IMR-90 (cell line): ENCODE results near the gene CDKL5. TPM values are rescaled to one million over a fixed set of nuclear protein-coding genes. Genes with fewer than 3 reads are reported as not detected.

Source experiments
- ATAC-seq: fragments of 200-7000 bp; cut with Tn5 transposase; 2 replicates; pipeline ENCODE4 v1.9.1; 2020; ENCODE audit warnings: low read depth, mild to moderate bottlenecking, moderate library complexity
- BruUV-seq: library from RNA; stranded (reverse); fragments of 400-500 nt; replicated peaks from 2 replicates; lab custom pipeline; 2021; lab: Mats Ljungman, UMichigan
- CTCF ChIA-PET: fragments of 300-600 bp; formaldehyde crosslinking; extraction: SDS; loops from one replicate; lab custom pipeline; 2021; ENCODE audit warnings: antibody characterized with exemption; lab: Yijun Ruan, JAX
- POLR2A ChIA-PET: fragments of 300-600 bp; sonication (Branson Sonifier 250); formaldehyde crosslinking; loops from one replicate; lab custom pipeline; 2022; ENCODE audit warnings: antibody characterized with exemption; ENCODE audit not compliant: unreplicated experiment; lab: Charles Lee
- DNase-seq: peaks from one replicate; pipeline ENCODE4 v3.0.0; 2013
- H2AFZ ChIP-seq: replicated peaks from 2 replicates; pipeline ENCODE3; 2013; ENCODE audit warnings: low read length, mild to moderate bottlenecking; ENCODE audit not compliant: poor library complexity
- H2AK5ac ChIP-seq: 2 replicates; pipeline ENCODE4 v1.6.1; 2013; ENCODE audit warnings: low read depth, low read length, inconsistent platforms
- H2AK9ac ChIP-seq: replicated peaks from 2 replicates; pipeline ENCODE3; 2013; ENCODE audit warnings: mild to moderate bottlenecking, low read depth, low read length, moderate library complexity; ENCODE audit not compliant: poor library complexity
- H2BK120ac ChIP-seq: 2 replicates; pipeline ENCODE4 v1.6.1; 2013; ENCODE audit warnings: low read depth, low read length, inconsistent platforms
- H2BK15ac ChIP-seq: 3 replicates; pipeline ENCODE4 v1.6.1; 2013; ENCODE audit warnings: low read depth, low read length, inconsistent platforms
- H2BK20ac ChIP-seq: 2 replicates; pipeline ENCODE4 v1.6.1; 2013; ENCODE audit warnings: low read depth, mild to moderate bottlenecking, inconsistent platforms, low read length, moderate library complexity
- H2BK5ac ChIP-seq: 2 replicates; pipeline ENCODE4 v1.6.1; 2013; ENCODE audit warnings: mild to moderate bottlenecking, low read depth, low read length, inconsistent platforms; ENCODE audit not compliant: poor library complexity, severe bottlenecking
- H3K14ac ChIP-seq: replicated peaks from 2 replicates; pipeline ENCODE4 v1.6.1; 2013; ENCODE audit warnings: low read depth, low read length, inconsistent platforms
- H3K18ac ChIP-seq: 2 replicates; pipeline ENCODE4 v1.6.1; 2013; ENCODE audit warnings: low read depth, low read length, control low read depth
- H3K23ac ChIP-seq: 2 replicates; pipeline ENCODE4 v1.6.1; 2013; ENCODE audit warnings: low read depth, low read length, inconsistent platforms
- H3K27ac ChIP-seq: 2 replicates; pipeline ENCODE4 v1.5.1; 2013; ENCODE audit warnings: mild to moderate bottlenecking, control low read depth, low read length; ENCODE audit not compliant: insufficient read depth
- H3K27me3 ChIP-seq: 2 replicates; pipeline ENCODE4 v1.6.1; 2013; ENCODE audit warnings: low read length; ENCODE audit not compliant: control insufficient read depth, insufficient read depth
- H3K36me3 ChIP-seq: 2 replicates; pipeline ENCODE4 v1.6.1; 2013; ENCODE audit warnings: low read length, mixed read lengths; ENCODE audit not compliant: control insufficient read depth, insufficient read depth
- H3K4ac ChIP-seq: 2 replicates; pipeline ENCODE4 v1.6.1; 2013; ENCODE audit warnings: low read depth, low read length, inconsistent platforms
- H3K4me1 ChIP-seq: 2 replicates; pipeline ENCODE4 v1.6.1; 2013; ENCODE audit warnings: low read length, mixed read lengths; ENCODE audit not compliant: control insufficient read depth, insufficient read depth
- H3K4me2 ChIP-seq: 2 replicates; pipeline ENCODE4 v1.6.1; 2013; ENCODE audit warnings: low read depth, mild to moderate bottlenecking, control low read depth, low read length, moderate library complexity
- H3K4me3 ChIP-seq: 2 replicates; pipeline ENCODE4 v1.5.1; 2013; ENCODE audit warnings: low read depth, mild to moderate bottlenecking, control low read depth, low read length, moderate library complexity; ENCODE audit not compliant: insufficient read depth
- H3K56ac ChIP-seq: 2 replicates; pipeline ENCODE4 v1.6.1; 2013; ENCODE audit warnings: low read length, inconsistent platforms; ENCODE audit not compliant: insufficient read depth; ENCODE audit errors: extremely low read depth
- H3K79me1 ChIP-seq, 2 experiments: 2 replicates each; pipeline ENCODE4 v1.6.1; 2013; ENCODE audit warnings: low read length in 2 of 2, inconsistent platforms in 1 of 2, low read depth in 1 of 2
- H3K9ac ChIP-seq: 2 replicates; pipeline ENCODE4 v1.6.1; 2013; ENCODE audit warnings: low read depth, low read length, control low read depth
- H3K9me1 ChIP-seq: 2 replicates; pipeline ENCODE4 v1.6.1; 2013; ENCODE audit warnings: low read length, inconsistent platforms; ENCODE audit not compliant: insufficient read depth
- H3K9me3 ChIP-seq: 2 replicates; pipeline ENCODE4 v1.6.1; 2013; ENCODE audit warnings: low read length; ENCODE audit not compliant: control insufficient read depth, insufficient read depth
- H4K20me1 ChIP-seq: 2 replicates; pipeline ENCODE4 v1.6.1; 2013; ENCODE audit warnings: low read length, inconsistent platforms; ENCODE audit not compliant: insufficient read depth
- H4K5ac ChIP-seq: 2 replicates; pipeline ENCODE4 v1.6.1; 2013; ENCODE audit warnings: mild to moderate bottlenecking, low read depth, low read length, control low read depth
- H4K8ac ChIP-seq, 2 experiments: 2 replicates each; pipeline ENCODE4 v1.6.1; 2013; ENCODE audit warnings: low read depth in 2 of 2, low read length in 2 of 2, control low read depth in 1 of 2, inconsistent platforms in 1 of 2
- H4K91ac ChIP-seq: 2 replicates; pipeline ENCODE4 v1.6.1; 2013; ENCODE audit warnings: low read depth, low read length, inconsistent platforms; ENCODE audit not compliant: insufficient read depth
- FOS ChIP-seq: fragments of 150-350 bp; IDR thresholded peaks from 2 replicates; pipeline ENCODE4 v1.6.1; 2016; ENCODE audit warnings: low read depth, low read length
- WGBS, 2 experiments: methylation state at CpG; one replicate each; pipeline versions ENCODE4 v1.1.5 to v1.1.7; 2013; ENCODE audit warnings: missing lambda C conversion rate in 2 of 2; ENCODE audit not compliant: insufficient read length in 1 of 2; ENCODE audit errors: extremely low coverage in 2 of 2; 5-methylcytosine and 5-hydroxymethylcytosine counted together
- dilution Hi-C: fragments of 300-500 bp; cut with HindIII; formaldehyde crosslinking; loops from one replicate; pipeline ENCODE4 v1.14.3; 2018; ENCODE audit warnings: low sequenced_read_pairs; ENCODE audit not compliant: unreplicated experiment
- in situ Hi-C: fragments of 300-500 bp; cut with MboI; formaldehyde crosslinking; loops from 3 replicates; pipeline ENCODE4 v1.14.3; 2019; ENCODE audit warnings: low sequenced_read_pairs, inconsistent platforms, mixed read lengths
- intact Hi-C: fragments of 100-400 bp; cut with micrococcal nuclease; formaldehyde crosslinking; loops from 2 replicates; pipeline ENCODE4 v1.10.0; 2022
- polyA plus RNA-seq, 3 experiments: library from polyadenylated mRNA; depleted of rRNA; stranded (reverse); fragments of >200 nt; gene quantifications; 2 replicates each; pipeline ENCODE4 v1.2.3, GENCODE V29; 2012; ENCODE audit warnings: low replicate concordance in 1 of 3
- total RNA-seq: library from RNA; depleted of rRNA; stranded (reverse); fragments of >200 nt; gene quantifications from 2 replicates; pipeline ENCODE4 v1.2.3, GENCODE V29; 2012
- TF ChIP-seq, protein P1 (sequence below): fragments of 150-350 bp; IDR thresholded peaks from 2 replicates; pipeline ENCODE4 v1.6.1; 2016; ENCODE audit warnings: low read depth, mild to moderate bottlenecking, low read length, moderate library complexity, borderline replicate concordance

CDKL5 gene
- total and polyA plus RNA-seq, 2 of the 4 experiments (the other 2 are of a cell fraction) = 3.5 to 9.7 TPM

DNA sequence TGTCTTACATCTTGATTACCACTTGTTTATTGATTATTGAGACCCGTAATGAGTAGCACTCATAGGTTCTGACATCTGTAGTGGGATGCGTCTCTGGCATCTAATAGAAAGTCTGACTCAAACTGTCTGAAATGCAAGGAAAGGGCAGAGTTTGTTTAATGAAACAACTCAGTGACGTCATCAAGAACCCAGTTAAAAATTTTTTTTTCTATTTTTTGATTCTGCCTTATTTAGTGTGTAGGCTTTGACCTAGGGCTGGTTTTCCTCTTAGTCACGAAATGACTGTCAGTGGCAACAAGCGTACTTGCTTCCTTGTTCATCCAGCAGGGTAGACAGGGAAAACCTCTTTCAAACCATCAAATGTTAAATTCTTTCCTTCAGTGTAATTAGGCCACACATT, 3.1 kb upstream of the CDKL5 start:
- Histone ChIP-seq H3K4me2 (peak overlapping the region; percentile 86), H3K27me3 (no peaks in the 10 kb centered on the region), H2BK120ac (peak overlapping the region; percentile 96), H3K23ac (0 out of 2 replicates have a peak overlapping the region, but pooled peaks have one; percentile 79), H4K8ac (peak overlapping the region in 1 of 2 experiments; percentile 62; a peak in 1 of 4 replicates), H3K4me3 (no peak overlapping the region), H3K9me1 (no peaks in the 10 kb centered on the region), H4K91ac (peak overlapping the region; percentile 45; the same call in 1 of the 2 replicates), H3K14ac (peak overlapping the region; percentile 89), H2AK5ac (no peak overlapping the region; the same call in 1 of the 2 replicates), H3K27ac (peak overlapping the region; percentile 99), H2BK5ac (peak overlapping the region; percentile 93), H3K79me1 (peaks cover 0 to 4% of the 10 kb centered on the region in 2 experiments; a peak in 1 of 4 replicates), H4K20me1 (no peaks in the 10 kb centered on the region), H3K4me1 (peaks cover 3% of the 10 kb centered on the region; the same call in 1 of the 2 replicates), H3K36me3 (no peaks in the 10 kb centered on the region), H2BK20ac (peak overlapping the region; percentile 95), H3K56ac (peak overlapping the region; percentile 79; the same call in 1 of the 2 replicates), H3K18ac (peak overlapping the region; percentile 99), H2BK15ac (no peak overlapping the region), H3K9ac (peak overlapping the region; percentile 58; the same call in 1 of the 2 replicates), H3K4ac (peak overlapping the region; percentile 82; the same call in 1 of the 2 replicates), H2AK9ac (no peak overlapping the region), H2AFZ (peak overlapping the region; percentile 9), H3K9me3 (no peaks in the 10 kb centered on the region), H4K5ac (peak overlapping the region; percentile 94)
- dilution Hi-C loops (no loop called here), intact Hi-C loops (loop anchor here (1.0 to 10.0 kb wide), 2 partner anchors 152 to 195 kb away; no protein-coding TSS in a partner anchor), in situ Hi-C loops (loop anchor here (10.0 kb wide), 1 partner anchor 262 kb away; no protein-coding TSS in a partner anchor)
- DNase-seq (peak; percentile 94), ATAC-seq (peak; percentile 26)
- BruUV-seq = no TSS peak
- TF ChIP-seq, protein P1, sequence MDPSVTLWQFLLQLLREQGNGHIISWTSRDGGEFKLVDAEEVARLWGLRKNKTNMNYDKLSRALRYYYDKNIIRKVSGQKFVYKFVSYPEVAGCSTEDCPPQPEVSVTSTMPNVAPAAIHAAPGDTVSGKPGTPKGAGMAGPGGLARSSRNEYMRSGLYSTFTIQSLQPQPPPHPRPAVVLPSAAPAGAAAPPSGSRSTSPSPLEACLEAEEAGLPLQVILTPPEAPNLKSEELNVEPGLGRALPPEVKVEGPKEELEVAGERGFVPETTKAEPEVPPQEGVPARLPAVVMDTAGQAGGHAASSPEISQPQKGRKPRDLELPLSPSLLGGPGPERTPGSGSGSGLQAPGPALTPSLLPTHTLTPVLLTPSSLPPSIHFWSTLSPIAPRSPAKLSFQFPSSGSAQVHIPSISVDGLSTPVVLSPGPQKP = no peak
- peak; percentile 65 for TF ChIP-seq FOS
- POLR2A ChIA-PET = no interaction called here
- CTCF ChIA-PET = interaction anchor here (0.6 kb wide), 1 partner anchor 42 kb away, joined by 3 read pairs; no protein-coding TSS in a partner anchor
- no CpG with 5 or more reads among the region's 5 CpGs for WGBS, 2 experiments
